Hematopoietic multipotent progenitor cell (in vitro differentiated cells): ENCODE measurements around the gene SYNGR4. TPM values are rescaled to one million over a fixed set of nuclear protein-coding genes. Genes with fewer than 3 reads are reported as not detected.
"Not testable (repeated sequence)": the region's sequence is repeated elsewhere in the genome, so short reads cannot be mapped to it uniquely, and the experiment has no call there.

Source experiments
- DNase-seq, 3 donors: peaks; one replicate each; pipeline ENCODE4 v3.0.0-alpha.2; 2011 to 2015; ENCODE audit warnings: low read depth in 2 of 3, low spot score in 2 of 3
- total RNA-seq: library from RNA; depleted of rRNA; stranded (reverse); fragments of >200 nt; gene quantifications from one replicate; pipeline ENCODE4 v1.2.3, GENCODE V29; 2012

Gene SYNGR4
- total RNA-seq, 1 donor, result not detected

DNA sequence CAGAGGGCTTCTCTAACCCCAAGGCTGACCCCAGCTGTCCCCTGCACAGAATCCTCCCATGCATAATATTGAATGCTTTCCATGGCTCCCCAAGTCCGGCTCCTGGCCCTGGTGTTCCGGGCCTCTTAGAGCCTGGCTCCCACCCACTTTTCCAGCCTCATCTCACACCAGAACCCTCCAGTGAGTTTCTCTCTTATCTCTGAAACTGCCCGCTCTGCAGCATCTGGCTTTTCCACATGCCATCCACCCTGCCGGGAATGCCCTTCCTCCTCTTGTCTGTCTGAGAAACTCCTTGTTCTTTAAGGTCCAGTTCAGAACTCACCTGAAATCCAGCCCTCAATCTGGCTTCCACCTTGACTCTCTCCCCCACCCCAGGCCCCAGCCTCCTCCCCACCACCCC is 6.8 kb downstream of the SYNGR4 start:
- DNase-seq, result no peak

DNA sequence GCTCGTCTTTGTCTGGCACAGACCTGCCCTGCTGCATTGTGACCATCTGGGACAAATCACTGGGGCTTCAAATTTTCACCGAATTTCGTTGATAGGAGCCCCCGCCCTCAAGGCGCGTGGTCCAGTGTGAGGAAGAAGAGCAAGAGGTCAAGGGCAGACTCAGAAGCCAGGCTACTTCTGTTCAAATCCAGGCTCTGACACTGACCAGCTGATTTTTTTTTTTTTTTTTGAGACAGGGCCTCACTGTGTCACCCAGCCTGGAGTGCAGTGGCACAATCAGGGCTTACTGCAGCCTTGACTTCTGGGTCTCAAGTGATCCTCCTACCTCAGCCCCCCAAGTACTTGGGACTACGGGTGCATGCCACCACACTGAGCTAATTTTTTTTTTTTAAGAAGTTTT is 7.2 kb downstream of the SYNGR4 start:
- no peak for DNase-seq

DNA sequence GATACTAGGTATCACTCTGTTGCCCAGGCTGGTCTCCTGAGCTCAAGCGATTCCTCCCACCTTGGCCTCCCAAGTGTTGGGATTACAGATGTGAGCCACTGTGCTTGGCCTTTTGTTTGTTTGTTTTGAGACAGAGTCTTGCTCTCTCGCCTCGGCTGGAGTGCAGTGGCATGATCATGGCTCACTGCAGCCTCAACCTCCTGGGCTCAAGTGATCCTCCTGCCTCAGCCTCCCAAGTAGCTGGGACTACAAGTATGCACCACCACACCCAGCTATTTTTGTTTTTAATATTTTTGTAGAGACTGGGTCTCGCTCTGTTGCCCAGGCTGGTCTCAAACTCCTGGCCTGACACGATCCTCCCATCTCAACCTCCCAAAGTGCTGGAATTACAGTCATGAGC is 7.6 kb downstream of the SYNGR4 start:
- not testable (repeated sequence) for DNase-seq

DNA sequence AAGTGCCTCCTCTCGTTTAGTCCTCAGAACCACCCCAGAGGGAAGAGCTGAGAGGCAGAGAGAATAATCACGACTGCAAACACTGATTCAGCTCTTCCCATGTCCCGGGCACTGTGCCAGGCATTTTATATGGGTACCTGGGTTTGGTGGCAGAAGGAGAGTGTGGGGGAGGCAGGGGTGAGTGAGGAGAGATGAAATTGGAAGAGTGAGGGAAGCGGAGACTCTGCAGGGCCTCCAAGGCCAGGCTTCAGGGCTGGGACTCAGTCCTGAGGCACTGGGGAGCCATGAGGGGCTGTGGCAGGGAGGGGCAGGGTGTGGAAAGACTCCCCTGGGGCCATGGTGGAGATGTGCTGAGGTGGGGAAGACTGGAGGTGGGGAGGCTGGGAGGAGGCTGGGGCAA is 8.7 kb downstream of the SYNGR4 start:
- no peak for DNase-seq

DNA sequence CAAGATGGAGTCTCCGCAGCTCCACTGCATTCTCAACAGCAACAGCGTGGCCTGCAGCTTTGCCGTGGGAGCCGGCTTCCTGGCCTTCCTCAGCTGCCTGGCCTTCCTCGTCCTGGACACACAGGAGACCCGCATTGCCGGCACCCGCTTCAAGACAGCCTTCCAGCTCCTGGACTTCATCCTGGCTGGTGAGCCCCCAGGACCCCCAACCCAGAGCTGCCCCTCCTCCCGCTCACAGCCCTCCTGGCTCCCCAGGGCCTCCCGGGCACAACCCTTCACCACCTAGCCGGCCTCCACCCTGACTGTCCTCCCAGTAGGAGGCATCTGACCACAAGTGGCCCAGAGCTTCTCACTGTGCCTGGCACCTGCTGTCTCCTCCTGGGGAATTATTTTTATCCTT is 9.4 kb downstream of the SYNGR4 start:
- no peak for DNase-seq

DNA sequence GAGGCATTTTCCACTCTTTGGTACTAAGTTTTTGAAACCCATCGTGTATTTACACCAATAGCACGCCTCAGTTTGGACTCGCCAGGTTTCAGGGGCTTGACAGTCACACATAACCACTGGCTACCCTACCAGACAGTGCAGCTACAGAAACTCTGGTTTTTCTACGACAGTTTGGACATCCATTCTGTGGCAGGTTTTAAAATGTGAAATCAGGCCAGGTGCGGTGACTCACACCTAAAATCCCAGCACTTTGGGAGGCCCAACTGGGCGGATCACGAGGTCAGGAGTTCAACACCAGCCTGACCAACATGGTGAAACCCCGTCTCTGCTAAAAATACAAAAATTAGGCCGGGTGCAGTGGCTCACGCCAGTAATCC is 14.0 kb downstream of the SYNGR4 start:
- DNase-seq, result no peak

DNA sequence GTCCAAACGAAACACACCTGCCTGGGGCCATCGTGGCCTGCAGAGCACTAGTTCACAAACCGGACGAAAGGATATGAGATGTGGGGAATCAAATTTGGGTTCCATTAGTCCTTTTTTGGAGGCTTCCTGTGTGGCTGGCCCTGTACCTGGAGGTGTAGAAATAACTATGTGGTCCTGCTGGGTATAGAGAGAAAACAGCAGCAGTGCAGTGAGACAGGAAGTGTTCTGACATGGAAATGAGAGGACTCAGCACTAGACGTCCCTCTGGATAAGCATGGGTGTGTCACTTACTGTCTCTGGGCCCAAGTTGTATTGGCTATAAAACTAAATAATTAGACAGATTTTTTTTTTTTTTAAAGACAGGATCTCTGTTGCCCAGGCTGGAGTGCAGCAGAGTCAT is 14.9 kb downstream of the SYNGR4 start:
- no peak for DNase-seq

DNA sequence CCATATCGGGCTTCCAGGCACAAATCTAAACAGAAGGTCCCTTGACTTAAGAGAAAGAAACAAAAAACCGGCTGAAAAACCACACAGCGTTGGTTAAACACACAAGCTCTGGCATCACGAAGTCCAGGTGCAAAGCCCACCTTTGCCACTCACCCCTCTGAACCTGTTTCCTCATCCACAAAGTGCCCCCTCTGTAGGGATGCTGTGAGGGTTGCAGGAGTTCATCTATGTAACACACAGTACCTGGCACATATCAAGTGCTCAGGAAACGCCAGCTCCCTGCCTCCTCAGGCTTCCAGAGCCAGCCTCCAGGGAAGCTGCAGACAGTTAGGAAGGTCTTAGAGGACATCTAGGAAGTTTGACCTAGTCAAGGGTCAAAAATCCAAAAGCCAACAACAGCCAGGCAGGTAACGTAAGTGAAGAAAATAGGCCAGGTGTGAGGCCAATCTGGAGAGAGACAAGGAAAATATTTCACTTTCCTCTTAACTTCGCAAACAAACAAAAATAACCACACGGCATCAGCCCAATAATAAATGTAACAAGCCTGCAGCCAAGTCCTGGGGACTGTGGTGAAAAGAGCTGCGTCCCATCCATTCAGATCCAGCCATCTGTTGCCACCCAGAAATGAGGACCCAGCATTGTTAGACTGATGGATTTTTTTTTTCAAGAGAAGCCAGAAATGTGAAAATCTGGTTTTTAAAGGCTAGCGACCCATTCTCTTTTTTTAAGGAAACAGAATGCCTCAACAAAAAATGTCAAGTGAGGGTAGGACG is 17.2 kb downstream of the SYNGR4 start:
- no peak for DNase-seq

DNA sequence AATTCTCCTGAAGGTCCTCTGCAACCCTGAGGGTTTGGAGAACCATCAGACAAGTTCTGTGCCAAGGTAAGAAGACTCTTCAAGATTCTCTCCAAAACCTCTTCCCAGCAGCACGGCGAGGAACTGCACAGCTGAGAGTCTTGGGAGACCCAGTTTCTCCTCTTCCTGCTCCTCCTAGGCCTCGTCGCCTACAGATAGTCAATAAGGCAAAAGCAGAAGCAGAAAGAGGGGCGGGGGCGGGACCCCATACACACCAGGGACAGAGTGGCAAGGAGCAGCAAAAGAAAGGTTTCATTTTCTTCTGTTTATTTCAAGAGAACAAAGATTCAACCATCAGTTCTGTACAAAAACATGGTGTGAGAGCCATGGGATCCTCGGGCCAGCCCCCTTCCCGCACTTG is 18.1 kb downstream of the SYNGR4 start:
- DNase-seq, result no peak

DNA sequence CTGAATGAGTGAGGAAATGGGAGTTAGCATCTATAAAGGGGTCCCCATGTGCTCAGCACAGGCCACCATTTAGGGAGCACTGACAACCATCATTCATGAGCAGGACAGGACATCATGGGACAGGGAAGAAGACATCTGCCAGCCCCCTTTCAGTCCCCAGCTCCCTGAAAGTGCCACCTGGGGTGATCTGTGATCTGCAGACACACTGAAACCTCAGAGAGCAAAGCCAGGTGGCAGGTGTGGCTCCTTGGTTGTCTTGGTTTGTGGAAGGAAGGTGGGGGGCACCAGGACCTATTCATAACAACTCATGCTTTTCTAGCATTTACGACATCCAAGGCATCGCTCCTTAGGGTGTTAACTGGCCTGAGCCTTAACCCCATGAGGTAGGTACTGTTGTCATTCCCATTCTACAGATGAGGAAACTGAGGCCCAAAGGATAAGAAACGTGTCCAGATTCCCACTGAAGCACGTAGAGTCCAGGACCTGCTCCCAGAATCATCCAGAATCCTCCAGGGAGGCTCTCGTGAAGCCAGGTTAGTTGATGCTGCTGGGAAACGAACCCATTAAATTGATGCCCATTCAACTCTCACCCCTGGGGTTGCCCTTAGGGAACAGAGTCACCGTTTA is 21.4 kb downstream of the SYNGR4 start:
- no peak for DNase-seq

DNA sequence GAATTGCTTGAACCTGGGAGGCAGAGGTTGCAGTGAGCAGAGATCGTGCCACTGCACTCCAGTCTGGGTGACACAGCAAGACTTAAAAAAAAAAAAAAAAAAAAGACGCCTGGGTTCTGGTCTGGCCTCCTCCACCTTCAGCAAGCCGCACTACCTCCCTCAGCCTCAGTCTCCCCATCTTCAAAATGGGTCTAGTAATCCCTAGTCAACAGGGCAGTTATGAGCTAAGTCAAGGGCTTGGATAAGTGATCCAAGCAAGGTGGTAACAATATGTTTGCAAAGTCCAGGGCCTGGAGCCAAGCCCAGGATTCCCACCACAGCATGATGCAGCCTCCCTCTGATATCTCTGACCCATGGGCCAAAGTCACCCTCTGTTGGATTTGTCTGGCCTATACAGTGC is 22.8 kb downstream of the SYNGR4 start:
- no peak for DNase-seq

DNA sequence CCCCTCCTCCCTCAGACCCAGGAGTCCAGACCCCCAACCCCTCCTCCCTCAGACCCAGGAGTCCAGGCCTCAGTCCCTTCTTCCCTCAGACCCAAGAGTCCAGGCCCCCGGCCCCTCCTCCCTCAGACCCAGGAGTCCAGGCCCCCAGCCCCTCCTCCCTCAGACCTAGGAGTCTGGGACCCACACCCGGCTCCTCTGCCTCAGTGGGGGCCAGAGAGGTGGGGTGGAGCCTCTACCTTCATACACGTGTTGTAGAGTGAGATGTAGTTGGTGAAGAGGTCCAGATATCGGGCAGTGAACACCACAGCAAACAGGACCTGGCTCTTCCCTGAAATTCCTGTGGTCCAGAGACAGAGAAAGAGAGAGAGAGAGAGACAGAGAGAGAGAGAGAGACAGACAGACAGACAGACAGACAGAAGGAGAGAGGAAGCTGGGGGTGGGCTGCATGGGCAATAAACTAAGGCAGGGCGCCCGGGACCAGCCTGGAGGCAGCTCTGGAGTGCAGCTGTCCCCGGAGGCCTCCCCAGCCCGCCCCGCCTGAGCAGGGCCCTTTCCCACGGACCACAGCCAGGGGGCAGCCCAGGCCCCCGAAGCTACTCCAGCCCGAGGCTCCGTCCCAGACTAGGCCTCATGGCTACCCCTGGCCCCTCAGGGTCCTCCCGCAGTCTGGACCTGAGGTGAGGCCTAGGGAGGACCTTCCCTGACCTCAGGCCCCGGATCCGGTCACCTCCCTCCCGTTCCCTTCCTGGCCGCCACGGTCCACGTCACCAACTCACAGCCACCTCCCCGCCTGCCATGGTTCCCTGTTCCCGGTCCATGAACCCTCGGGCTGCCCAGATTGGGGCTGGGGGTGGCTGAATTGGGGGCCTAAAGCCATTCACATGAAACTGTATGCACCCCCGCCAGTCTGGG is 26.3 kb downstream of the SYNGR4 start:
- DNase-seq, result peak in 2 of 3 donors; percentile 75

DNA sequence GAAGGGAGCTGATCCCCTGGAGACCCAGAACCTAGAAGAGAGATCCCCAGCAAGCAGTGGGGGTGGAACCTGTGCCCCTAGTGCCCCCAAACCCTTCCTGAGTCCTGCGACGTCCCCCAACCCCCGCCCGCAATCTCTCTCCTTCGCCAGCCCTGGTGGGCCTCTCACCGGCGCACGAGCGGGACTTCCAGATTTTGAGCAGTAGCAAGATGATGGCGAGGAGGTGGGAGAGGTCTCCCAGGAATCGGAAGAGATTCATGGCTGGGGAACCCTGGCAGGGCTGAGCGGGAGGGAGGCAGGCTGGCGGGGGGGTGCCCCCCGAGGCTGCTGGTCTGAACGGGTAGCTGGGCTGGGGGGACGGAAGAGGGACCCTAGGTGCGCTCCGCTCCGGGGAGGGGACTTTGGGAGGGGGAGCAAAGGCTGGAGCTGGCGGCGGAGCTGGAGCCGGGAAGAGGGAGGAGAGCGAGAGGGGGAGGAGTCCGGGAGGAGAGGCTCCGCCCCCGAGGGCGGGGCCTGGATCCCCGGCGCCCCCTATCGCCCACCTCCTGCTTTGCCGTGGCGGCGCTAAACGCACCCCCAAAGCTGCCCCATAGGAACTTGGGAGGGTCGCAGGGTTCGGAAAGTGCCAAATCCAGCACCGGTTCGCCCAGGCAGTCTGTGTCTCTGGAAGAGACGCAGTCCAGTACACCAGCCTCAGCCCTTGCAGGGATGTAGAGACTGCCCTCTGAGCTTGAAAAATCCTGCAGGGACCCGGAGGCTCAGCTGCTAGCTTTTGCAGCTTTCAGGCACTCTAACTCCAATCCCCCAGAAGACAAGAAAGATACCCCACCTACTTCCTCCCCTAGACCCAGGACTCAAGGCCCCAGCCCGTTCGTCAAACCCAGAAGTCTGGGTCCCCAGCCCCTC is 27.2 kb downstream of the SYNGR4 start, which contains the start of gene KDELR1:
Gene KDELR1 (minus strand): TSS at position 452 of the 906 bp plus-strand sequence. CDS start 193 bp downstream, at position 259.
- DNase-seq, result peak; percentile 64 to 70 (median 67)

DNA sequence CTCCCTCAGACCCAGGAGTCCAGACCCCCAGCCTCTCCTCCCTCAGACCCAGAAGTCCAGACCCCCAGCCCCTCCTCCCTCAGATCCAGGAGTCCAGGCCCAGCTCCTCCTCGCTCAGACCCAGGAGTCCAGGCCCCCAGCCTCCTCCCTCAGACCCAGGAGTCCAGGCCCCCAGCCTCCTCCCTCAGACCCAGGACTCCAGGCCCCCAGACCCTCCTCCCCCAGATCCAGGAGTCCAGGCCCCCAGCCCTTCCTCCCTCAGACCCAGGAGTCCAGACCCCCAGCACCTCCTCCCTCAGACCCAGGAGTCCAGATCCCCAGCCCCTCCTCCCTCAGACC is 27.8 kb downstream of the SYNGR4 start:
- not testable (repeated sequence) for DNase-seq

DNA sequence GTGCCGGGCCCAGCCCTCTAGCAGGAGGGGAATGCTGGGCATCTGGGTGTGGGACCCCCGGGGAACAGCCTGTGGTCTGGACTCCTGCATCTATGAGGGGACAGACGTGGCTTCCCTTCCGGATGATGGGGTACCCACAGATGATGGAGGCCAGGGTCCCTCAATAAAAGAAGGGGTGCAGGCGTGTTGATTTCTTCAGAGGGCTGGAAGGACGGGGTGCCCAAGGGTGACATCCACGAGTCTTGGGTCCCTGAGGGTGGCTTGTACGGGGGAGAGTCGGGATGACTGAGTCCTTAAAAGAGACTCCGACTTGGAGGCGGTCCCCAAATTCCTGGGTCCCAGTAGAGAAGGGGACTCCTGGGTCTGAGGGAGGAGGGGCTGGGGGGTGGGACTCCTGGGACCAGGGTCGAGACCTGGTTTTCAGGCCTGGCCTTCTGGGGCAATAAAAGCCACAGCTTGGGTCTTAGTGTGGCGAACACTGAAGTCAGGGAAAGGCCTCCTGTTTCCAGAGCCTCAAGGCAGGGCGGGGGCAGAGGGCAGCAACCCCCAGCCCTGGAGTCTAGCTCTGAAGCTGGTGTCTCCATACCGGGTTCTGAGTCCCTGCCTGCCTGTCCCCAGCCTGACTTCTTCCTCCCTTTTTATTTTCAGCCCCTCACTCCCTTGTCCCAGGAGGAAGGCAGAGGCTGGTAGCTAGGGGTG is 28.8 kb downstream of the SYNGR4 start:
- DNase-seq, result no peak

DNA sequence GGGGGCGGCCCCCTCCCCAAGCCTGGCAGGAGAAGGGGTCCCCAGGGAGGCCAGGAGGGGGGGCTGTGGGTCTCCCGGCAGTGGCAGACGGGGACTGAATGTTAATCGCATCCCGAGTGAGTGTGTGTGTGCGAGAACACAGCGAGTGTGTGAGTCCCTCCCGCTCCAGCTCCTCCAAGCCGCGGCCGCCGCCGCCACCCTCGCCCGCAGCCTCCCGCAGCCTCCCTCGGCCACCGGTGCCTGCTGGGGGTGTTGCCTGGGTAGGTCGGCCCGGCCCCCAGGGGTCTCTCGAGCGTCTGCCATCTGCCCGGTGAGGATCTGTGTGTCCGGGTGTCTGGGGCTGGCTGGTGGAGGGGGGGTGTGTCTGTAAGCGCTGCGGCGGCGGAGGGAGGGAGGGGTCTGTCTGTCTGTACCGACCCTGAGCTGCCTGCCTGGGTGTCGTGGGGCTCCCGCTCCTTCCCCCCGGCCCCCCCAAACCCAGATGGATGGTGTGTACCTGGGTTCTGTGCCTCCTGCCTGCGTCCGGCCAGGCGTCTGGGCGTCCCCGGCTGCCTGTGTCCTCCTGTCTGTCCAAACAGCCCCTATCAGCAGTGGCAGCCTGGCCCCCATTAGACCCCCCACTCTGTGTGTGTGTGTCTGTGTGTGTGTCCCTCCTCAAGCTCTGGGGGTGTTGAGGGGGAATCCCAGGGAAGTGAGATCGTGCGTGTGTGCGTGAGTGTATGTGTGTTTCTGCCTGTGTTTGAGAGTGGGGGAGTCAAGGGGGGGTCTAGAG is 29.6 kb downstream of the SYNGR4 start, which contains the start of gene GRIN2D:
Gene GRIN2D (plus strand): TSS at position 110 of the 772 bp plus-strand sequence. CDS start 4,725 bp downstream, outside the sequence.
- DNase-seq, result peak in 2 of 3 donors; percentile 58 to 63

DNA sequence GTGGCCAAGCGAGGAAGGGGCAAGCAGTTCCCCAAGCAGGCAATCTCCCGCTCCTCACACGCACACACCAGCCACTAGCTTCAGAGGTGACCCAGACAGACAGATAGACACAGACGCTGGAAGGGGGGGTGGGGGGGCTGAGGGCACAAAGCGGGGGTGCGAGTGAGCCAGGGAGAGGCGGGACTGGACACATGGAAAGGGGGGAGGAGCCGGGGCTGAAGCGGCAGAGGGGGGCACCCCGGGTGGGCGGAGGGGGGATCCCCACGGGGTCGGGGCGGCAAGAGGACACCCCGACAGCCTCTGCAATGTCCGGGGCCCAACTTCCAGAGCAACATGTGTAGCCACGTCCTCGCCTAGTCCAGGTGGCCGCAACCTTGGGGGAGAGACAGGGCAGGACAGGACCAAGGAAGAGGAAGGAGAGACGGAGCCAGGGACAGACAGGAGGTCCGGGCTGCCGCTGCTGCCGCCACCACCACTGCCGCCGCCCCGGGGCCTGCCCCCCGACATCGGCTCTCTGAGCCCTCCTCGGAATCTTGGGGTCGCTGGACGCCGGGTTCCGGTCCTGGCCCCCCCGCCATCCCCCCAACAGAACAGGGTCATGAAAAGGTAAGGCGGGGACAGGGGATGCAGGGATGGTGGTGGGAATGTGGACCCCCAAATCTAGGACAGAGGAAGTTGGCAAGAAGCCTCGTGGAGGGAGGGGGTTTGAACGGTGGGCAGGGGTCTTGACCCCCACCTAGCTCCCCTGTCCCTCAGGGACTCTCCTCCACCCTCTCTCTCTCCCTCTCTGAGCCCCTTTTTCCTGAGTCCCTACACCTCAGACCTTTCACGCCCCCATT is 30.4 kb downstream of the SYNGR4 start:
- DNase-seq, result no peak

DNA sequence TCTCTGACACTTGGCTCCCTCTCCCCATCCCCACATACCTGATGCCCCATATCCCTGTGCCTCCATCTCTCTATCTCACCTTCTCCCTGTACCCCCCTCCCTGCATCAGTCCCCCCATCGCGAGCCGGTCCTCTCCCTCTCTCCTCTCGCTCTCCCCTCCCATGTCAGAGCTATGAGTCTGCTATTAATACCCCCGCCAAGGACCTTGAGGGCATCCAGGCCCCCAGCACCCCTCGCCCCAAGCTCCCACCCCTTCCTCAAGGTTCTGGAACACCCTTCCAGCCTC is 30.9 kb downstream of the SYNGR4 start:
- no peak for DNase-seq
